Naive thymus-derived CD8-positive, alpha-beta T cell (primary cell): ENCODE data around the gene RFFL. TPM values are rescaled to one million over a fixed set of nuclear protein-coding genes. Genes with fewer than 3 reads are reported as not detected.
A peak's percentile ranks its signal among the peaks of the same experiment; 100 is the strongest.

ENCODE experiments used
- ATAC-seq, 2 donors: fragments of 150-1000 bp; cut with Tn5 transposase in 1 of 2; sonication (Bioruptor Pico), chemical (Tn5 transposase) in 1 of 2; 1 replicate in 1 of 2; 2 replicates in 1 of 2; pipeline ENCODE4 v1.10.0; 2021; ENCODE audit warnings: mild to moderate bottlenecking in 2 of 2, moderate library complexity in 2 of 2
- POLR2A ChIA-PET: fragments of 350-600 bp; sonication (Branson Sonifier 250); formaldehyde crosslinking; loops from one replicate; lab custom pipeline; 2021; ENCODE audit warnings: antibody characterized with exemption; lab: Charles Lee
- DNase-seq, 10 donors: peaks; one replicate each; pipeline versions ENCODE4 v3.0.0 to v3.0.0-alpha.2; 2020 to 2022
- H3K27ac Mint-ChIP-seq, 10 donors: one replicate each; pipeline ENCODE4 v1.8.0; 2020 to 2022; ENCODE audit warnings: mild to moderate bottlenecking in 10 of 10, mixed read lengths in 10 of 10, moderate library complexity in 4 of 10, inconsistent platforms in 1 of 10
- H3K27me3 Mint-ChIP-seq, 5 donors: one replicate each; pipeline ENCODE4 v1.8.0; 2021 to 2022; ENCODE audit warnings: mixed read lengths in 5 of 5
- H3K36me3 Mint-ChIP-seq, 3 donors: one replicate each; pipeline ENCODE4 v1.8.0; 2020 to 2022; ENCODE audit warnings: mixed read lengths in 3 of 3, mild to moderate bottlenecking in 2 of 3, inconsistent platforms in 1 of 3
- H3K4me1 Mint-ChIP-seq, 4 donors: one replicate each; pipeline ENCODE4 v1.8.0; 2021 to 2022; ENCODE audit warnings: mixed read lengths in 4 of 4
- H3K4me3 Mint-ChIP-seq, 10 donors: one replicate each; pipeline ENCODE4 v1.8.0; 2020 to 2022; ENCODE audit warnings: mild to moderate bottlenecking in 10 of 10, mixed read lengths in 10 of 10, moderate library complexity in 6 of 10, inconsistent platforms in 1 of 10
- H3K9me3 Mint-ChIP-seq, 9 donors: one replicate each; pipeline ENCODE4 v1.8.0; 2020 to 2022; ENCODE audit warnings: mixed read lengths in 9 of 9, mild to moderate bottlenecking in 3 of 9, inconsistent platforms in 1 of 9, moderate library complexity in 1 of 9
- polyA plus RNA-seq, 3 donors: library from polyadenylated mRNA; unstranded; fragments of 300-500 nt; fragmentation: Illumina TruSeq; gene quantifications; one replicate each; pipeline ENCODE4 v1.2.3, GENCODE V29; 2021
- total RNA-seq, 8 experiments: library from RNA in 2 of 8; stranded (reverse) in 2 of 8; gene quantifications; one replicate each; pipeline ENCODE4 v1.2.3 and lab custom pipeline; 2021 to 2026

Gene RFFL
- total and polyA plus RNA-seq, 5 experiments from 2014 or later: 30.8 to 70.1 (median 39.7) TPM

- H3K27me3 Mint-ChIP-seq: no peaks in the 10 kb centered on the region
- DNase-seq: peak in 9 of 10 donors; percentile 65 to 86 (median 73)
- peak overlapping the region; percentile 86 to 97 (median 92) for H3K4me3 Mint-ChIP-seq
- POLR2A ChIA-PET: interaction anchor here (0.6 to 4.5 kb wide), 18 partner anchors 12 to 343 kb away, joined by 3 to 34 read pairs (median 8); partner anchors contain the start of genes CCT6B, RAD51D, RFFL and ZNF830
- H3K4me1 Mint-ChIP-seq: peaks cover 30 to 53% (median 53%) of the 10 kb centered on the region in 4 donors
- H3K36me3 Mint-ChIP-seq: peaks cover 0 to 27% (median 8%) of the 10 kb centered on the region in 3 donors
- no peaks in the 10 kb centered on the region for H3K9me3 Mint-ChIP-seq
- H3K27ac Mint-ChIP-seq: peak overlapping the region; percentile 92 to 99 (median 98)
- peak; percentile 82 to 84 for ATAC-seq
Measured at GRCh38 chr17:34980681-34981537, 82.6 kb downstream of the RFFL start.

- POLR2A ChIA-PET: interaction anchor here (1.0 to 4.5 kb wide), 16 partner anchors 11 to 342 kb away, joined by 3 to 34 read pairs (median 8); partner anchors contain the start of genes CCT6B, RAD51D, RFFL and ZNF830
- Mint-ChIP-seq H3K27me3 (no peaks in the 10 kb centered on the region), H3K36me3 (peaks cover 0 to 25% (median 8%) of the 10 kb centered on the region in 3 donors), H3K4me1 (peaks cover 29 to 51% (median 50%) of the 10 kb centered on the region in 4 donors), H3K4me3 (peak within 1 kb of the TSS; percentile 86 to 98 (median 96)), H3K27ac (peak within 1 kb of the TSS; percentile 96 to 99 (median 99)), H3K9me3 (no peaks in the 10 kb centered on the region)
- peak; percentile 89 to 98 (median 93) for DNase-seq
- peak; percentile 79 to 80 for ATAC-seq
Measured at GRCh38 chr17:34980353-34980680, 83.2 kb downstream of the RFFL start, which contains the start of gene LIG3. TSS of gene LIG3 (plus strand) at chr17:34980512. CDS start at chr17:34983006, 2,494 bp downstream.

DNA sequence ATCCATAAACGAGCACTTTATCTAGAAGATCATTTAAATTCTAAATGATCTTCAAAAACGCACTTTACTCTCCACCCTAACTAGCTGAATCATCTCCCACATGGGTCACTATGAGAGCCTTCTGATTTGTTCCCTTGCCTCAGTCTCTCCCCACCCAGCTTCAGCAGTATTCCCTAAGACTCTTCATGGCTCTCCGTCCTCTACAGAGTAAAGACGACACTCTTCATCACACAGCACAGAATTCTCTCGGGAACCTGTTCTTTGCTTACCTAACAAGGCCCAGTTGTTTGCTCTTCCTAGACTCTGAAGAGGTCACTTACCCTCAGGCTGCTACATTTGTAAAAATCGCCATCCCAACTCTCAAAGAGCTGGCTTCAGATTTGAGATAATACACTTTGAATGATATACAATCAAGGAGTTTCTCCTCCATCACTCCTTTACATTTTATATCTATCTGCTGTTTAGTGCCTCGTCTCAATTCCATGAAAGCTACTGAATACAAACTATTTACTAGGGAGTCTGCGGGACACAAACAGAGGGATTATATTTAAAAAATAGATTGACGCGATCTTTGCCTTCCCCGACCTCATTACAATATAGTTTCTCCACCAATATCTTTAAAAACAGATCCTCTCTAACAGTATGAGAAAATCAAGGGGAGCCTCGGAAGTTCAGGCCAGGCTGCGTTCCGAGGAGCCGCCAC, 83.7 kb downstream of the RFFL start:
- Mint-ChIP-seq H3K4me1 (peaks cover 26 to 46% (median 46%) of the 10 kb centered on the region in 4 donors), H3K4me3 (peak overlapping the region; percentile 86 to 98 (median 96)), H3K27me3 (no peaks in the 10 kb centered on the region), H3K27ac (peak overlapping the region; percentile 95 to 99 (median 99)), H3K36me3 (peaks cover 0 to 20% (median 5%) of the 10 kb centered on the region in 3 donors), H3K9me3 (no peaks in the 10 kb centered on the region)
- ATAC-seq (no peak), DNase-seq (no peak)
- POLR2A ChIA-PET: interaction anchor here (1.0 to 4.5 kb wide), 14 partner anchors 11 to 342 kb away, joined by 3 to 34 read pairs (median 8); partner anchors contain the start of genes CCT6B, RAD51D, RFFL and ZNF830

GRCh38 chr17:34979153-34979552, 84.4 kb downstream of the RFFL start:
- peak overlapping the region in 6 of 10 donors; percentile 55 to 99 (median 84) for H3K27ac Mint-ChIP-seq
- no peak for ATAC-seq
- H3K4me1 Mint-ChIP-seq: peaks cover 22 to 42% (median 39%) of the 10 kb centered on the region in 4 donors
- no peaks in the 10 kb centered on the region for H3K9me3 Mint-ChIP-seq
- POLR2A ChIA-PET: interaction anchor here (1.9 to 4.5 kb wide), 3 partner anchors 18 to 341 kb away, joined by 7 to 28 read pairs (median 12); partner anchors contain the start of genes CCT6B and ZNF830
- peak overlapping the region in 7 of 10 donors; percentile 6 to 93 (median 48) for H3K4me3 Mint-ChIP-seq
- no peak for DNase-seq
- H3K27me3 Mint-ChIP-seq: no peaks in the 10 kb centered on the region
- H3K36me3 Mint-ChIP-seq: peaks cover 0 to 13% (median 5%) of the 10 kb centered on the region in 3 donors

DNA sequence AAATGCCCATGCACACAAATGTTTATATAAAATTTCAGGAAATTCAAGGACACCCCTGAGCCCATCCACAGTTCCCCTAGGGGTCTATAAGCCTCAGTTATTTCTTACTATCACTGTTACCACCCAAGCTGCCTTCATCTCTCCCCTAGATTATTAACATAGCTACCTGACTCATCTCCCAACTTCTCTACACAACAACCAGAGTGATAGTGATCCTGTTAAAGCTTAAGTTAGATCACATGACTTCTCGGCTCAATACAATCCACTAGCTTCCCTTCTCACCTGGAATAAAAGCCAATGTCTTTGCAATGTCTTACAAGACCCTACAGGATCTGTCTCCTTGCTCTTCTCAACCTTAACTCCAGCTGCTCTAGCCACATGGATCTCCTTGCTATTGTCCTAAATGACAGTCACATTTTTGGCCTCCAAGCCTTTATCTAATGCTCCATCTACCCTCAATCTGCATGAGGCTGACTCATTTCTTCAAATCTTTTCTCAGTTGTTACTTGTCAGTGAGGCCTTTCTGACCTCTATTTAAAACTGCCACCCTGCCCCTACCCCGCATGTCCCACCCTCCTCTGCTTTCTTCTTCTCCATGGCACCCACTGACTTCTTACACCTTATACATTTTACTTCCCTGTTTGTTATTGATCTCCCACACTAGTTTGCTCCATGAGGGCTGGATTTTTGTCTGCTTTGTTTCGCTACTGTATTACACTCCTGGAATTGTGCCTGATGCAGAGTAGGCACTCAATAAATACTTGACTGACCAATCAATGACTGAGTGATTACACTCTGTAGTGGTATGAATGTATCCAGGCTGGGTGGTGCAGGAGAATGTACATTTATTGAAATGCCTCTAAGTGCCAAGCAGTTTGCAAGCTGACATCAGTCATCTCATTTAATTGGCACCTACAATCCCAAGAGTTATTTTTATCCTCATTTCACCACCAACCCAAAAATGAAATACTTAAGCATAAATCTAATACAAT, 88.4 kb downstream of the RFFL start:
- DNase-seq (no peak), ATAC-seq (no peak)
- Mint-ChIP-seq H3K4me1 (peaks cover 6 to 13% (median 10%) of the 10 kb centered on the region in 4 donors), H3K9me3 (no peaks in the 10 kb centered on the region), H3K36me3 (no peaks in the 10 kb centered on the region), H3K27me3 (no peaks in the 10 kb centered on the region), H3K27ac (peak overlapping the region in 1 of 10 donors; percentile 3), H3K4me3 (no peak overlapping the region)
- POLR2A ChIA-PET: interaction anchor here (0.6 kb wide), 1 partner anchor 388 kb away, joined by 3 read pairs; no protein-coding TSS in a partner anchor

- Mint-ChIP-seq H3K36me3 (peaks cover 0 to 3% (median 0%) of the 10 kb centered on the region in 3 donors), H3K27ac (no peak overlapping the region), H3K27me3 (no peaks in the 10 kb centered on the region), H3K9me3 (no peaks in the 10 kb centered on the region), H3K4me3 (no peak overlapping the region), H3K4me1 (peaks cover 0 to 4% (median under 1%) of the 10 kb centered on the region in 4 donors)
- POLR2A ChIA-PET: interaction anchor here (0.6 to 1.0 kb wide), 4 partner anchors 12 to 387 kb away, joined by 3 to 5 read pairs (median 4); no protein-coding TSS in a partner anchor
- DNase-seq (no peak), ATAC-seq (no peak)
Measured at GRCh38 chr17:34974179-34974578, 89.3 kb downstream of the RFFL start.

- POLR2A ChIA-PET: interaction anchor here (0.6 to 1.7 kb wide), 13 partner anchors 12 to 848 kb away, joined by 3 to 28 read pairs (median 3); partner anchors contain the start of genes FNDC8, LIG3, RAD51D and RFFL
- peaks cover 1 to 9% (median 8%) of the 10 kb centered on the region in 5 donors for H3K27me3 Mint-ChIP-seq
- DNase-seq (peak; percentile 75 to 96 (median 90)), ATAC-seq (peak; percentile 89 to 90)
- peaks cover 9 to 31% (median 15%) of the 10 kb centered on the region in 3 donors for H3K36me3 Mint-ChIP-seq
- peak within 1 kb of the TSS; percentile 99 to 100 (median 100) for H3K27ac Mint-ChIP-seq
- peaks cover 31 to 34% (median 32%) of the 10 kb centered on the region in 4 donors for H3K4me1 Mint-ChIP-seq
- H3K9me3 Mint-ChIP-seq: peaks cover 0 to 12% (median 1%) of the 10 kb centered on the region in 9 donors
- peak within 1 kb of the TSS; percentile 95 to 100 (median 100) for H3K4me3 Mint-ChIP-seq
Measured at GRCh38 chr17:34961093-34961911, 102.2 kb downstream of the RFFL start, which contains the start of the genes CCT6B and ZNF830. TSS of gene CCT6B (minus strand) at chr17:34961460. CDS start at chr17:34961393, 67 bp downstream. TSS of gene ZNF830 (plus strand) at chr17:34961540. CDS start at chr17:34961567, 27 bp downstream.

- no peak for ATAC-seq
- Mint-ChIP-seq H3K4me1 (peaks cover 25 to 28% (median 27%) of the 10 kb centered on the region in 4 donors), H3K4me3 (no peak overlapping the region), H3K27ac (no peak overlapping the region), H3K9me3 (peaks cover 0 to 12% (median 1%) of the 10 kb centered on the region in 9 donors), H3K36me3 (peaks cover 2 to 11% (median 6%) of the 10 kb centered on the region in 3 donors), H3K27me3 (peaks cover 1 to 9% (median 8%) of the 10 kb centered on the region in 5 donors)
- no peak for DNase-seq
- POLR2A ChIA-PET: interaction anchor here (0.7 to 2.1 kb wide), 3 partner anchors 22 to 667 kb away, joined by 5 to 12 read pairs (median 6); partner anchors contain the start of gene LIG3
Measured at GRCh38 chr17:34958438-34958837, 105.1 kb downstream of the RFFL start.
